HG03457 (cell line): ENCODE results near the gene TTC9B.

Experiments used
- ATAC-seq: cut with Tn5 transposase; IDR thresholded peaks from one replicate; pipeline ENCODE4 v1.9.1; 2021; ENCODE audit warnings: moderate number of reproducible peaks; ENCODE audit not compliant: unreplicated experiment

The TTC9B gene

GRCh38 chr19:40216777-40217026, 1.5 kb downstream of the TTC9B start:
- ATAC-seq: no peak

GRCh38 chr19:40216013-40216776, 2.0 kb downstream of the TTC9B start:
- ATAC-seq: no peak

GRCh38 chr19:40214936-40215335, 3.2 kb downstream of the TTC9B start:
- ATAC-seq: no peak

GRCh38 chr19:40213882-40214570, 4.2 kb downstream of the TTC9B start:
- no peak for ATAC-seq

- ATAC-seq: no peak
These were observed 4.8 kb downstream of the TTC9B start for GRCh38 chr19:40213251-40213829.

- ATAC-seq: no peak
These were observed 7.3 kb downstream of the TTC9B start for GRCh38 chr19:40210889-40211288.

GRCh38 chr19:40208602-40209001, 9.6 kb downstream of the TTC9B start:
- no peak for ATAC-seq

- ATAC-seq: no peak
These were observed 12.4 kb downstream of the TTC9B start for GRCh38 chr19:40205760-40206159.

GRCh38 chr19:40204381-40204780, 13.8 kb downstream of the TTC9B start:
- ATAC-seq: no peak

GRCh38 chr19:40200341-40201099, 17.7 kb downstream of the TTC9B start:
- no peak for ATAC-seq

GRCh38 chr19:40198272-40198990, 19.8 kb downstream of the TTC9B start:
- no peak for ATAC-seq

GRCh38 chr19:40193587-40193849, 24.7 kb downstream of the TTC9B start:
- ATAC-seq: no peak

GRCh38 chr19:40192758-40193586, 25.2 kb downstream of the TTC9B start:
- ATAC-seq: no peak

GRCh38 chr19:40191836-40192646, 26.1 kb downstream of the TTC9B start:
- ATAC-seq: no peak

GRCh38 chr19:40190891-40191835, 27.0 kb downstream of the TTC9B start, which contains the start of gene MAP3K10:
TSS of gene MAP3K10 (plus strand) at chr19:40191426. CDS start at chr19:40192032, 606 bp downstream.
- peak; percentile 49 for ATAC-seq

- no peak for ATAC-seq
These were observed 33.9 kb downstream of the TTC9B start for GRCh38 chr19:40184273-40184672.

GRCh38 chr19:40178756-40179155, 39.4 kb downstream of the TTC9B start:
- ATAC-seq: no peak

- ATAC-seq: no peak
These were observed 40.7 kb downstream of the TTC9B start for GRCh38 chr19:40177286-40178070.
